Mesothelial cell of epicardium (in vitro differentiated cells): ENCODE results near the gene TRIM34. TPM values are rescaled to one million over a fixed set of nuclear protein-coding genes. Genes with fewer than 3 reads are reported as not detected.

Experiments used
- DNase-seq, 2 experiments: peaks; one replicate each; pipeline ENCODE4 v3.0.0; 2021; ENCODE audit warnings: low spot score in 2 of 2; ENCODE audit not compliant: unreplicated experiment in 2 of 2
- H3K27ac Mint-ChIP-seq: 2 replicates; pipeline ENCODE4 v1.8.0; 2021; ENCODE audit warnings: mixed read lengths
- H3K27me3 Mint-ChIP-seq: 2 replicates; pipeline ENCODE4 v1.8.0; 2021; ENCODE audit warnings: low read depth, mixed read lengths
- H3K36me3 Mint-ChIP-seq: 2 replicates; pipeline ENCODE4 v1.8.0; 2021; ENCODE audit warnings: mixed read lengths
- H3K4me1 Mint-ChIP-seq: 2 replicates; pipeline ENCODE4 v1.8.0; 2021; ENCODE audit warnings: mixed read lengths
- H3K4me3 Mint-ChIP-seq: 2 replicates; pipeline ENCODE4 v1.8.0; 2021; ENCODE audit warnings: mild to moderate bottlenecking, moderate library complexity, mixed read lengths
- H3K9me3 Mint-ChIP-seq: 2 replicates; pipeline ENCODE4 v1.8.0; 2021; ENCODE audit warnings: mixed read lengths
- CTCF ChIP-seq: fragments of 200-600 bp; sonication (generic); IDR thresholded peaks from one replicate; pipeline ENCODE4 v1.5.0; 2021; ENCODE audit warnings: antibody characterized with exemption; ENCODE audit not compliant: unreplicated experiment
- total RNA-seq: library from RNA; stranded (reverse); gene quantifications from 3 replicates; pipeline ENCODE4 v1.2.1, GENCODE V29; 2021

TRIM34 gene
- total RNA-seq, 1 donor from 2014 or later: 5.0 TPM

- Mint-ChIP-seq H3K9me3 (no peaks in the 10 kb centered on the region), H3K36me3 (peaks cover 2% of the 10 kb centered on the region), H3K27ac (no peak overlapping the region), H3K27me3 (no peaks in the 10 kb centered on the region), H3K4me1 (peaks cover 36% of the 10 kb centered on the region), H3K4me3 (no peak overlapping the region)
- no peak for TF ChIP-seq CTCF
- DNase-seq: no peak
These were observed 2.0 kb upstream of the TRIM34 start for GRCh38 chr11:5622802-5623201.

GRCh38 chr11:5625281-5625680 lies 480 bp downstream of the TRIM34 start:
- peak overlapping the region; percentile 63 for H3K27ac Mint-ChIP-seq
- H3K9me3 Mint-ChIP-seq: peaks cover 2% of the 10 kb centered on the region

GRCh38 chr11:5626196-5626595 lies 1.4 kb downstream of the TRIM34 start:
- peaks cover 6% of the 10 kb centered on the region for H3K36me3 Mint-ChIP-seq
- TF ChIP-seq CTCF: no peak
- H3K27me3 Mint-ChIP-seq: no peaks in the 10 kb centered on the region
- H3K27ac Mint-ChIP-seq: no peak overlapping the region
- H3K4me3 Mint-ChIP-seq: peak overlapping the region; percentile 33
- DNase-seq: no peak
- H3K9me3 Mint-ChIP-seq: peaks cover 10% of the 10 kb centered on the region
- peaks cover 27% of the 10 kb centered on the region for H3K4me1 Mint-ChIP-seq

More at GRCh38 chr11:5625281-5625680, 480 bp downstream of the TRIM34 start:
- H3K27me3 Mint-ChIP-seq: no peaks in the 10 kb centered on the region
- DNase-seq: no peak
- peaks cover 36% of the 10 kb centered on the region for H3K4me1 Mint-ChIP-seq
- peaks cover 6% of the 10 kb centered on the region for H3K36me3 Mint-ChIP-seq
- peak overlapping the region; percentile 75 for H3K4me3 Mint-ChIP-seq
- TF ChIP-seq CTCF: no peak

- Mint-ChIP-seq H3K27ac (no peak overlapping the region), H3K27me3 (no peaks in the 10 kb centered on the region), H3K36me3 (peaks cover 25% of the 10 kb centered on the region), H3K4me1 (no peaks in the 10 kb centered on the region), H3K9me3 (peaks cover 14% of the 10 kb centered on the region), H3K4me3 (no peak overlapping the region)
- DNase-seq: no peak
- TF ChIP-seq CTCF: no peak
These were observed 6.6 kb downstream of the TRIM34 start for GRCh38 chr11:5631417-5631816.

- peaks cover 28% of the 10 kb centered on the region for H3K36me3 Mint-ChIP-seq
- no peak overlapping the region for H3K27ac Mint-ChIP-seq
- H3K4me1 Mint-ChIP-seq: no peaks in the 10 kb centered on the region
- no peaks in the 10 kb centered on the region for H3K27me3 Mint-ChIP-seq
- H3K9me3 Mint-ChIP-seq: peaks cover 14% of the 10 kb centered on the region
- H3K4me3 Mint-ChIP-seq: no peak overlapping the region
- TF ChIP-seq CTCF: no peak
- no peak for DNase-seq
These were observed 7.3 kb downstream of the TRIM34 start for GRCh38 chr11:5631969-5632635.

- H3K4me1 Mint-ChIP-seq: no peaks in the 10 kb centered on the region
- no peak overlapping the region for H3K4me3 Mint-ChIP-seq
- no peak overlapping the region for H3K27ac Mint-ChIP-seq
- peaks cover 12% of the 10 kb centered on the region for H3K9me3 Mint-ChIP-seq
- H3K27me3 Mint-ChIP-seq: no peaks in the 10 kb centered on the region
- no peak for DNase-seq
- no peak for TF ChIP-seq CTCF
- H3K36me3 Mint-ChIP-seq: peaks cover 40% of the 10 kb centered on the region
These were observed 15.2 kb downstream of the TRIM34 start for GRCh38 chr11:5639953-5640352.
